Hypothalamus (tissue), 51 donors: ENCODE results near the gene TRIM61.
A peak's percentile ranks its signal among the peaks of the same experiment; 100 is the strongest.
"Not testable (repeated sequence)": the region's sequence is repeated elsewhere in the genome, so short reads cannot be mapped to it uniquely, and the experiment has no call there.

Experiments
- DNase-seq, 51 donors: peaks; one replicate each; lab custom pipeline; 2025; lab: John Stamatoyannopoulos, UW

The TRIM61 gene

GRCh38 chr4:164977243-164978164 is at the start of gene TRIM61:
Gene TRIM61 (minus strand): TSS chr4:164977657. CDS start chr4:164970002, 7,655 bp downstream.
- DNase-seq, result peak in 46 of 51 donors; percentile 5 to 80 (median 51)

- not testable (repeated sequence) for DNase-seq
These were observed 48.3 kb upstream of the TRIM61 start for GRCh38 chr4:165025782-165026181.

GRCh38 chr4:165019995-165020394 is 42.5 kb upstream of the TRIM61 start:
- DNase-seq, result not testable (repeated sequence)

GRCh38 chr4:165016971-165017370 is 39.5 kb upstream of the TRIM61 start:
- DNase-seq, result no peak

- DNase-seq, result no peak
These were observed 36.2 kb upstream of the TRIM61 start for GRCh38 chr4:165013691-165014090.

GRCh38 chr4:165011403-165011802 is 33.9 kb upstream of the TRIM61 start:
- DNase-seq, result no peak

GRCh38 chr4:165010991-165011390 is 33.5 kb upstream of the TRIM61 start:
- no peak for DNase-seq

- no peak for DNase-seq
These were observed 33.0 kb upstream of the TRIM61 start for GRCh38 chr4:165010487-165010886.

GRCh38 chr4:165009493-165010227 is 32.2 kb upstream of the TRIM61 start:
- DNase-seq, result no peak

GRCh38 chr4:165006886-165007285 is 29.4 kb upstream of the TRIM61 start:
- DNase-seq, result no peak

GRCh38 chr4:165006456-165006855 is 29.0 kb upstream of the TRIM61 start:
- DNase-seq, result no peak

GRCh38 chr4:165005352-165005925 is 28.0 kb upstream of the TRIM61 start:
- DNase-seq, result no peak

GRCh38 chr4:165001957-165002356 is 24.5 kb upstream of the TRIM61 start:
- DNase-seq, result not testable (repeated sequence)

- DNase-seq, result peak in 14 of 51 donors; percentile 7 to 60 (median 15)
These were observed 21.1 kb upstream of the TRIM61 start for GRCh38 chr4:164998526-164999080.

GRCh38 chr4:164997941-164998340 is 20.5 kb upstream of the TRIM61 start:
- DNase-seq, result peak in 14 of 51 donors; percentile 2 to 63 (median 8)

- DNase-seq, result peak in 3 of 51 donors; percentile 2 to 54 (median 42)
These were observed 19.9 kb upstream of the TRIM61 start for GRCh38 chr4:164997324-164997723.

GRCh38 chr4:164996123-164996522 is 18.7 kb upstream of the TRIM61 start:
- not testable (repeated sequence) for DNase-seq

GRCh38 chr4:164990786-164991185 is 13.3 kb upstream of the TRIM61 start:
- DNase-seq, result not testable (repeated sequence)

GRCh38 chr4:164989471-164989870 is 12.0 kb upstream of the TRIM61 start:
- no peak for DNase-seq

GRCh38 chr4:164971929-164972328 is 5.5 kb downstream of the TRIM61 start:
- DNase-seq, result not testable (repeated sequence)

- DNase-seq, result no peak
These were observed 17.6 kb downstream of the TRIM61 start for GRCh38 chr4:164959896-164960295.
